Cardiac muscle cell (in vitro differentiated cells and primary cell): Measurements from ENCODE around the gene CFAP251. TPM values are rescaled to one million over a fixed set of nuclear protein-coding genes. Genes with fewer than 3 reads are reported as not detected.

ENCODE experiments used
- DNase-seq, 2 donors: peaks; one replicate each; pipeline versions ENCODE4 v3.0.0 to v3.0.0-alpha.2; 2010 to 2017; ENCODE audit warnings: low read depth in 1 of 2, low spot score in 1 of 2
- H3K27ac ChIP-seq: fragments of 200-600 bp; sonication (generic); 2 replicates; pipeline ENCODE4 v1.5.1; 2016
- H3K27me3 ChIP-seq: fragments of 200-600 bp; sonication (generic); 2 replicates; pipeline ENCODE4 v1.6.0; 2016; ENCODE audit warnings: control low read depth
- H3K36me3 ChIP-seq: fragments of 200-600 bp; sonication (generic); 2 replicates; pipeline ENCODE4 v1.5.1; 2016; ENCODE audit warnings: control low read depth
- H3K4me1 ChIP-seq: fragments of 200-600 bp; sonication (generic); 2 replicates; pipeline ENCODE4 v1.8.1; 2017; ENCODE audit warnings: low read depth, mild to moderate bottlenecking, mixed run types
- H3K4me3 ChIP-seq: fragments of 200-600 bp; sonication (generic); 2 replicates; pipeline ENCODE4 v1.5.1; 2016; ENCODE audit warnings: mild to moderate bottlenecking
- H3K9me3 ChIP-seq: fragments of 200-600 bp; sonication (generic); 2 replicates; pipeline ENCODE4 v1.5.1; 2017; ENCODE audit warnings: low read depth, mild to moderate bottlenecking, control low read depth
- CTCF ChIP-seq: IDR thresholded peaks from 2 replicates; pipeline ENCODE4 v1.5.1; 2012; ENCODE audit warnings: low read depth, mild to moderate bottlenecking, low read length
- polyA plus RNA-seq: library from polyadenylated mRNA; unstranded; fragments of >200 nt; fragmentation: Nextera tagmentation; extraction: Ambion mirVana; gene quantifications from 2 replicates; pipeline ENCODE4 v1.2.1, GENCODE V29; 2016
- total RNA-seq: library from RNA; depleted of rRNA; stranded (reverse); fragments of >200 nt; gene quantifications from 2 replicates; pipeline ENCODE4 v1.2.3, GENCODE V29; 2016

Gene CFAP251
- total and polyA plus RNA-seq, 2 experiments from 2014 or later, result 1.7 to 3.8 TPM

DNA sequence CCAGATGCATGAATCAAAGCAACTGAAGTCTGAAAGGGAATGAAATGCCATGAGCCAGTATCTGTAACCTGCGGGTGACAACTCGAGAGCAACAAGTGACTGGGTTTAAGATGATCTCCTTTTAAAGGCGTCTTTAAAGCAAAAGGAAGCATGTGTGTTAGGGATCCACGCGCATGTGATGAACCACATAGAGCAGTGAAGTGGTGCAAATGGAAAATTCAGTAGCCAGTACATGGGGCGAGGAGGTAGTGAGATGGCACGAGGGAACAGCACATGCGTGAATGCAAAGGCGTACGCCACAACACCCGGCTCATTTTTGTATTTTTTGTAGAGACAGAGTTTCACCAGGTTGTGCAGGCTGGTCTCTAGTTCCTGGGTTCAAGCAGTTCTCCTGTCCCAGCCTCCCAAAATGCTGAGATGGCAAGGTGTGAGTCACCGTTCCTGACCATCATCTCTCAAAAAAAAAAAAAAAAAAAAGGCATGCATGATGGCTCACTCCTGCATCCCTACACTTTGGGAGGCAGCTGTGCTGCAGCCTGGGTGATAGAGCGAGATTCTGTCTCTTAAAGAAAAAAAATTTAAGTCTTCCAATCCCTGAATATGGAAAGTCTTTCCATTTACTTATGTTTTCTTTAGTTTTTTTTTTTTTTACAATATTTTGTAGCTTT, 78.7 kb downstream of the CFAP251 start:
- DNase-seq, result peak in 1 of 2 donors; percentile 55
- peak overlapping the region; percentile 83 for H3K27ac ChIP-seq
- no peak for TF ChIP-seq CTCF

DNA sequence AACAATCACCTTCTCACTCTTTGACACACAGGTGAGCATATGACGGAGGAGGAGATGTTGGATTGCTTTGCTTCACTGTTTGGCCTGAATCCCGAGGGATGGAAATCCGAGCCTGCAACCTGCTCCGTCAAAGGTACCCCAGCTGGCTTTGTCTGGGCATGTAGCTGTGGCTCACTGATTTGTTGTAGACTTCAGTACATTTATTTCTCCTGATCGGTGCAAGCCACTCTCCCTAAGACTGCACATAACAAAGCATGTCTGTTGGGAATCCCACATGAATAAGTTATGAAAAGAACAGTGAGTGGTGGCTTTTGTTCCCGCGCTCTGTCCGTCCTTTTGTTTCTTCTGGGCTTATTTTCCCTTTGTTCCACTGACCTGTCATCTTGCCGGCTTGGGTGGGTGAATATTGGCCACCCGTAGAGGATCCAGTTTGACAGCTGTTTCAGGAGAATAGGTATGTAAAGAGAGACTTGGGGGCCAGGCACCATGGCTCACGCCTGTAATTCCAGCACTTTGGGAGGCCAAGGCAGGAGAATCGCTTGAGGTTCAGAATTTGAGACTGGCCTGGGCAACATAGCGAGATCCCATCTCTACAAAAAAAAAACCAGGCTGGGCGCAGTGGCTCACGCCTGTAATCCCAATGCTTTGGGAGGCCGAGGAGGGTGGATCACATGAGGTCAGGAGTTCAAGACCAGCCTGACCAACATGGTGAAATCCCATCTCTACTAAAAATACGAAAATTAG, 83.2 kb downstream of the CFAP251 start:
- Histone ChIP-seq H3K27ac (no peak overlapping the region), H3K4me3 (no peak overlapping the region), H3K9me3 (no peaks in the 10 kb centered on the region), H3K4me1 (peaks cover 17% of the 10 kb centered on the region), H3K36me3 (no peaks in the 10 kb centered on the region), H3K27me3 (no peaks in the 10 kb centered on the region)
- no peak for TF ChIP-seq CTCF
- no peak for DNase-seq

More for the DNA sequence above, 78.7 kb downstream of the CFAP251 start:
- Histone ChIP-seq H3K36me3 (no peaks in the 10 kb centered on the region), H3K4me3 (no peak overlapping the region), H3K4me1 (peaks cover 14% of the 10 kb centered on the region), H3K9me3 (no peaks in the 10 kb centered on the region), H3K27me3 (no peaks in the 10 kb centered on the region)

GRCh38 chr12:122003651-122004611, 85.5 kb downstream of the CFAP251 start:
- H3K9me3 ChIP-seq, result no peaks in the 10 kb centered on the region
- H3K4me3 ChIP-seq, result no peak overlapping the region
- DNase-seq, result peak in 1 of 2 donors; percentile 31
- H3K36me3 ChIP-seq, result no peaks in the 10 kb centered on the region
- no peak for TF ChIP-seq CTCF
- H3K27ac ChIP-seq, result peak overlapping the region; percentile 54
- H3K4me1 ChIP-seq, result peaks cover 11% of the 10 kb centered on the region
- no peaks in the 10 kb centered on the region for H3K27me3 ChIP-seq

DNA sequence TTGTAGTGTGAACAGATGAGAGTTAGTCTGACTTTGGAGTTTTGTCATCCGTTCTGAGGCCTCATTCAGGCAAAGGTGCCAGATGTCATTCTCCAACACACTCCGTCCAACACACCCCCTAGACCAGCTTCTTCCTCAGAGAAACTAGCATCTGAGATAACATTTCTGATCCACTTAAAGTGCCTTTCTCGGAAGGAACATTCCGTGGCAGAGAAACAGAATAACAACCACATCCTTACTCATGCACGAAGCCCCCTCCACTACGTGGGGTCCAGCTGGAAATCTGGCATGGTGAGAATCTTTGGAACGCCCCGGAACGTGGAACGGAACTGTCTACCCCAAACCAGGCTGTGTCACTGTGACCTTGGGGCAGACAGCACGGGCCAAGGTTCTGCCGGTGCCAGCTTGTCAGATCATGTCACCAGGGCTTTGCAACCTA, 86.3 kb downstream of the CFAP251 start:
- Histone ChIP-seq H3K4me1 (peaks cover 11% of the 10 kb centered on the region), H3K36me3 (no peaks in the 10 kb centered on the region), H3K9me3 (no peaks in the 10 kb centered on the region), H3K27me3 (no peaks in the 10 kb centered on the region), H3K4me3 (no peak overlapping the region), H3K27ac (peak overlapping the region; percentile 54)
- peak; percentile 13 to 15 for DNase-seq
- TF ChIP-seq CTCF, result no peak

DNA sequence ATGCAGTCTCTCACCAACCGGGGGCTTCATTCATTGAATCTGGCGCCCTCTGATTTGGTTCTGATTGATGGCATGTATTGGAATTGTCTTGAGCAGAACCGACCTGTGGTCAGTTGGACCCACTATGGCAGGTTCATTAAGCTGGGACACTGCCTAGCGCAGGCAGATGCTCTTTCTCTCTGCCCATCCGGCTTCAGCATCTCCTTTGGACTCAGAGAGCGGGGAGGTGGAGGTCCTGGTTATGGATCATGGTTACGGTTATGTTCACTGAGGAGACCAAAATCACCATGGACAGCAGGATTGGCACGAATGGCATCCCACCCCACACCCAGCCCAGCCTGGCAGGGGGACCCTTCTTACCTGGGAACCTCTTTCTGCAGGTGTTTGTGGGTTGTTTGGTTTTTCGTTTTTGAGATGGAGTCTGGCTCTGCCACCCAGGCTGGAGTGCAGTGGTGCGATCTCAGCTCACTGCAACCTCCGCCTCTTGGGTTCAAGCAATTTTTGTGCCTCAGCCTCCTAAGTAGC, 86.9 kb downstream of the CFAP251 start:
- no peak overlapping the region for H3K4me3 ChIP-seq
- no peak for TF ChIP-seq CTCF
- no peak for DNase-seq
- H3K27ac ChIP-seq, result no peak overlapping the region
- peaks cover 11% of the 10 kb centered on the region for H3K4me1 ChIP-seq
- H3K9me3 ChIP-seq, result no peaks in the 10 kb centered on the region
- no peaks in the 10 kb centered on the region for H3K27me3 ChIP-seq
- H3K36me3 ChIP-seq, result no peaks in the 10 kb centered on the region
